Measurements from ENCODE around the gene CDH12. TPM values are rescaled to one million over a fixed set of nuclear protein-coding genes. Genes with fewer than 3 reads are reported as not detected.

The CDH12 gene
- total and polyA plus RNA-seq, 4 donors = 0.02 to 0.33 (median 0.17) TPM; not detected in 1

GRCh38 chr5:22605473-22605872 lies 247.7 kb downstream of the CDH12 start:
- no peak for TF ChIP-seq EGR1 (IDR thresholded peaks at IDR 0.05; ENCODE audit: low read depth in 2 of 2)
- TF ChIP-seq HNF4G (IDR thresholded peaks at IDR 0.05) = no peak
- 72% methylated on average over 3 of the region's 3 CpGs for WGBS
- H3K9me3 ChIP-seq (ENCODE audit: control insufficient read depth in 4 of 4, low read length in 3 of 4) = peaks cover 0 to 5% (median 0%) of the 10 kb centered on the region in 4 donors
- H3K4me3 ChIP-seq (ENCODE audit: low read depth in 1 of 3, low read length in 3 of 3) = no peak overlapping the region
- H3K27me3 ChIP-seq (ENCODE audit: control insufficient read depth in 4 of 4, insufficient read depth in 4 of 4, low read length in 3 of 4) = no peaks in the 10 kb centered on the region
- H3K27ac ChIP-seq (ENCODE audit: low read depth in 1 of 2, low read length in 2 of 2) = no peak overlapping the region
- H3K4me1 ChIP-seq (ENCODE audit: control insufficient read depth in 4 of 4, insufficient read depth in 4 of 4, low read length in 3 of 4) = no peaks in the 10 kb centered on the region
- DNase-seq (ENCODE audit: low spot score) = no peak
- H3K9ac ChIP-seq (ENCODE audit: low read depth in 1 of 2, low read length in 2 of 2) = no peak overlapping the region
- H3K36me3 ChIP-seq (ENCODE audit: control insufficient read depth in 4 of 4, insufficient read depth in 3 of 4, low read depth in 1 of 4, low read length in 3 of 4) = no peaks in the 10 kb centered on the region

DNA sequence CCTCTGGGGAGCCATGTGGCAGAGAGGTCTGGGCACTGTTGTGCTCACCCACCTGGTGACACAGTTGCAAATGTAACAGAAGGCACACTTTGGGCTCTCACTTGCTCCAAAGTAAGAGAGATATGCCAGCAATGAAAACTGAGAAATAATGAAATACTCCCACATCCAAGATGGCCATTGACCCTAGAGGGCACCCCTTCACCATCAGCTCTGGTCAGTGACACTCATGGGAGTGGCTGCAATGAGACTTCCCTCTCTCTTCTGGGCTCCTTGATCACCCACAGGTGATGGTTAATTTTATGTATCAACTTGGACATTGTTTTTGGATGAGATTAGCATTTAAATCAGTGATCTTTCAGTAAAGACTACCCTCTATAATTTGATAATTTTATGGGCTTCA lies 248.4 kb downstream of the CDH12 start:
- no peak for TF ChIP-seq RXRA (IDR thresholded peaks at IDR 0.05)
- H3K4me3 ChIP-seq (ENCODE audit: low read depth in 1 of 3, low read length in 3 of 3) = no peak overlapping the region

GRCh38 chr5:22598796-22599195 lies 254.3 kb downstream of the CDH12 start:
- no peak for TF ChIP-seq ATF3 (IDR thresholded peaks at IDR 0.05)
- no peak for TF ChIP-seq HNF4G (IDR thresholded peaks at IDR 0.05)
- TF ChIP-seq JUND (IDR thresholded peaks at IDR 0.05) = no peak
- TF ChIP-seq CTCF (IDR thresholded peaks at IDR 0.05; ENCODE audit: low read depth, low read length, missing input control) = no peak
- no peak for TF ChIP-seq EGR1 (IDR thresholded peaks at IDR 0.05; ENCODE audit: low read depth in 2 of 2)
- no peak for TF ChIP-seq FOXA2 (IDR thresholded peaks at IDR 0.05)
- TF ChIP-seq HNF4A (conservative IDR thresholded peaks at IDR 0.05) = no peak
- TF ChIP-seq GABPA (IDR thresholded peaks at IDR 0.05 in 1 of 2, conservative IDR thresholded peaks at IDR 0.05 in 1 of 2) = no peak
- TF ChIP-seq TAF1 (conservative IDR thresholded peaks at IDR 0.05) = no peak
- TF ChIP-seq YY1 (IDR thresholded peaks at IDR 0.05) = no peak
- no peak for TF ChIP-seq SP1 (IDR thresholded peaks at IDR 0.05)
- TF ChIP-seq, protein P1, sequence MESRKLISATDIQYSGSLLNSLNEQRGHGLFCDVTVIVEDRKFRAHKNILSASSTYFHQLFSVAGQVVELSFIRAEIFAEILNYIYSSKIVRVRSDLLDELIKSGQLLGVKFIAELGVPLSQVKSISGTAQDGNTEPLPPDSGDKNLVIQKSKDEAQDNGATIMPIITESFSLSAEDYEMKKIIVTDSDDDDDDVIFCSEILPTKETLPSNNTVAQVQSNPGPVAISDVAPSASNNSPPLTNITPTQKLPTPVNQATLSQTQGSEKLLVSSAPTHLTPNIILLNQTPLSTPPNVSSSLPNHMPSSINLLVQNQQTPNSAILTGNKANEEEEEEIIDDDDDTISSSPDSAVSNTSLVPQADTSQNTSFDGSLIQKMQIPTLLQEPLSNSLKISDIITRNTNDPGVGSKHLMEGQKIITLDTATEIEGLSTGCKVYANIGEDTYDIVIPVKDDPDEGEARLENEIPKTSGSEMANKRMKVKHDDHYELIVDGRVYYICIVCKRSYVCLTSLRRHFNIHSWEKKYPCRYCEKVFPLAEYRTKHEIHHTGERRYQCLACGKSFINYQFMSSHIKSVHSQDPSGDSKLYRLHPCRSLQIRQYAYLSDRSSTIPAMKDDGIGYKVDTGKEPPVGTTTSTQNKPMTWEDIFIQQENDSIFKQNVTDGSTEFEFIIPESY (IDR thresholded peaks at IDR 0.05) = no peak
- TF ChIP-seq, protein P2, sequence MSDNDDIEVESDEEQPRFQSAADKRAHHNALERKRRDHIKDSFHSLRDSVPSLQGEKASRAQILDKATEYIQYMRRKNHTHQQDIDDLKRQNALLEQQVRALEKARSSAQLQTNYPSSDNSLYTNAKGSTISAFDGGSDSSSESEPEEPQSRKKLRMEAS (IDR thresholded peaks at IDR 0.05) = no peak
- TF ChIP-seq, protein P3, sequence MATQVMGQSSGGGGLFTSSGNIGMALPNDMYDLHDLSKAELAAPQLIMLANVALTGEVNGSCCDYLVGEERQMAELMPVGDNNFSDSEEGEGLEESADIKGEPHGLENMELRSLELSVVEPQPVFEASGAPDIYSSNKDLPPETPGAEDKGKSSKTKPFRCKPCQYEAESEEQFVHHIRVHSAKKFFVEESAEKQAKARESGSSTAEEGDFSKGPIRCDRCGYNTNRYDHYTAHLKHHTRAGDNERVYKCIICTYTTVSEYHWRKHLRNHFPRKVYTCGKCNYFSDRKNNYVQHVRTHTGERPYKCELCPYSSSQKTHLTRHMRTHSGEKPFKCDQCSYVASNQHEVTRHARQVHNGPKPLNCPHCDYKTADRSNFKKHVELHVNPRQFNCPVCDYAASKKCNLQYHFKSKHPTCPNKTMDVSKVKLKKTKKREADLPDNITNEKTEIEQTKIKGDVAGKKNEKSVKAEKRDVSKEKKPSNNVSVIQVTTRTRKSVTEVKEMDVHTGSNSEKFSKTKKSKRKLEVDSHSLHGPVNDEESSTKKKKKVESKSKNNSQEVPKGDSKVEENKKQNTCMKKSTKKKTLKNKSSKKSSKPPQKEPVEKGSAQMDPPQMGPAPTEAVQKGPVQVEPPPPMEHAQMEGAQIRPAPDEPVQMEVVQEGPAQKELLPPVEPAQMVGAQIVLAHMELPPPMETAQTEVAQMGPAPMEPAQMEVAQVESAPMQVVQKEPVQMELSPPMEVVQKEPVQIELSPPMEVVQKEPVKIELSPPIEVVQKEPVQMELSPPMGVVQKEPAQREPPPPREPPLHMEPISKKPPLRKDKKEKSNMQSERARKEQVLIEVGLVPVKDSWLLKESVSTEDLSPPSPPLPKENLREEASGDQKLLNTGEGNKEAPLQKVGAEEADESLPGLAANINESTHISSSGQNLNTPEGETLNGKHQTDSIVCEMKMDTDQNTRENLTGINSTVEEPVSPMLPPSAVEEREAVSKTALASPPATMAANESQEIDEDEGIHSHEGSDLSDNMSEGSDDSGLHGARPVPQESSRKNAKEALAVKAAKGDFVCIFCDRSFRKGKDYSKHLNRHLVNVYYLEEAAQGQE (IDR thresholded peaks at IDR 0.05) = no peak
- no peak for TF ChIP-seq NR2F2 (IDR thresholded peaks at IDR 0.05)
- no peak for TF ChIP-seq RAD21 (IDR thresholded peaks at IDR 0.05)
- no peak for TF ChIP-seq RXRA (IDR thresholded peaks at IDR 0.05)
- no peak for TF ChIP-seq FOXA1 (IDR thresholded peaks at IDR 0.05)
- Histone ChIP-seq H3K9ac (ENCODE audit: low read depth in 1 of 2, low read length in 2 of 2) (no peak overlapping the region), H3K27ac (ENCODE audit: low read depth in 1 of 2, low read length in 2 of 2) (no peak overlapping the region), H3K36me3 (ENCODE audit: control insufficient read depth in 4 of 4, insufficient read depth in 3 of 4, low read depth in 1 of 4, low read length in 3 of 4) (no peaks in the 10 kb centered on the region), H3K9me3 (ENCODE audit: control insufficient read depth in 4 of 4, low read length in 3 of 4) (no peaks in the 10 kb centered on the region), H3K27me3 (ENCODE audit: control insufficient read depth in 4 of 4, insufficient read depth in 4 of 4, low read length in 3 of 4) (no peaks in the 10 kb centered on the region), H3K4me3 (ENCODE audit: low read depth in 1 of 3, low read length in 3 of 3) (no peak overlapping the region), H3K4me1 (ENCODE audit: control insufficient read depth in 4 of 4, insufficient read depth in 4 of 4, low read length in 3 of 4) (no peaks in the 10 kb centered on the region)
- no peak for DNase-seq (ENCODE audit: low spot score)
- WGBS = 77% methylated on average over 2 of the region's 2 CpGs

More for the DNA sequence above, 248.4 kb downstream of the CDH12 start:
- H3K27ac ChIP-seq (ENCODE audit: low read depth in 1 of 2, low read length in 2 of 2) = no peak overlapping the region
- no peaks in the 10 kb centered on the region for H3K4me1 ChIP-seq (ENCODE audit: control insufficient read depth in 4 of 4, insufficient read depth in 4 of 4, low read length in 3 of 4)
- no peaks in the 10 kb centered on the region for H3K27me3 ChIP-seq (ENCODE audit: control insufficient read depth in 4 of 4, insufficient read depth in 4 of 4, low read length in 3 of 4)
- H3K36me3 ChIP-seq (ENCODE audit: control insufficient read depth in 4 of 4, insufficient read depth in 3 of 4, low read depth in 1 of 4, low read length in 3 of 4) = no peaks in the 10 kb centered on the region
- peaks cover 0 to 5% (median 0%) of the 10 kb centered on the region in 4 donors for H3K9me3 ChIP-seq (ENCODE audit: control insufficient read depth in 4 of 4, low read length in 3 of 4)
- DNase-seq (ENCODE audit: low spot score) = no peak
- H3K9ac ChIP-seq (ENCODE audit: low read depth in 1 of 2, low read length in 2 of 2) = no peak overlapping the region
